Panc1 (cell line): ENCODE measurements around the gene NCOA3.

Experiments
- POLR2AphosphoS5 ChIP-seq: IDR thresholded peaks from 2 replicates; pipeline ENCODE4 v1.6.1; 2012; ENCODE audit warnings: mild to moderate bottlenecking, low read depth, low read length, moderate library complexity
- SIN3A ChIP-seq: IDR thresholded peaks from 2 replicates; pipeline ENCODE4 v1.6.1; 2012; ENCODE audit warnings: low read depth, mild to moderate bottlenecking, low read length, moderate library complexity, borderline replicate concordance; ENCODE audit not compliant: insufficient read depth
- TCF7L2 ChIP-seq: IDR thresholded peaks from 2 replicates; pipeline ENCODE4 v1.6.1; 2011; ENCODE audit warnings: mild to moderate bottlenecking, low read depth, low read length, inconsistent platforms
- TF ChIP-seq, protein P1 (sequence below): fragments of 450-650 bp; IDR thresholded peaks from 2 replicates; pipeline ENCODE4 v1.5.1; 2017; ENCODE audit warnings: mild to moderate bottlenecking
- TF ChIP-seq, protein P2 (sequence below), 2 experiments: IDR thresholded peaks; 2 replicates each; pipeline ENCODE4 v1.6.1; 2011 to 2012; ENCODE audit warnings: low read depth in 2 of 2, control low read depth in 1 of 2, low read length in 1 of 2, mild to moderate bottlenecking in 1 of 2, moderate library complexity in 1 of 2; ENCODE audit not compliant: insufficient read depth in 1 of 2

DNA sequence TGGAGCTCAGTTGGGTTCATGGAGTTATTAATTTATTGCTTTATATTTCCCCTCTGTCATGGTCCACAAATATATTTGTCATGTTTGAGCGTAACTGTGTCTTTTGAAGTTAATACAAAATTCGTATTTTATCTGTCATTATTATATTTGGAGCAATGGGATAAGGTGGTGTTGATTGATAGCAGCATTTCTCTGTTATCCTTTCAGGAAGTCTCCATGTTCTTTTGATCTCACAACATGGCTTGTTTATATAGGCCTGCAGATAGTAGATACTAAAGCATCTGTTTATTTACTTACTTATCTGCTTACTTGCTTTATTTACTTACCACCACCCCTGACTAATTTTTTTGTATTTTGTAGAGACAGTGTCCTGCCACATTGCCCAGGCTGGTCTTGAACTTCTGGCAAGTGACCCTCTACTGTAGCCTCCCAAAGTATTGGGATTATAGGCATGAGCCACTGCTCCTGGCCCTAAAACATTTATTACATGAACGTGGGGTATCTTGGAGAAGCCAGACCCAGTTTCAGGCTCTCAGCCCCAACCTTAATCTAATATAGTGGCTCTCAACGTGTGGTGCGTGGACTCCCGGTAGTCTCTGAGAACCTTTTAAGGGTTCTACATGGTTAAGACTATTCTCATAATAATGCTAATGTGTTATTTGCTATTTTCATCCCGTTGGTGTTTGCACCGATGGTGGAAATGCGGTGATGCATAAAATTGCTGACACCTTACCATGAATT is 104.2 kb downstream of the NCOA3 start:
- TF ChIP-seq, protein P1, sequence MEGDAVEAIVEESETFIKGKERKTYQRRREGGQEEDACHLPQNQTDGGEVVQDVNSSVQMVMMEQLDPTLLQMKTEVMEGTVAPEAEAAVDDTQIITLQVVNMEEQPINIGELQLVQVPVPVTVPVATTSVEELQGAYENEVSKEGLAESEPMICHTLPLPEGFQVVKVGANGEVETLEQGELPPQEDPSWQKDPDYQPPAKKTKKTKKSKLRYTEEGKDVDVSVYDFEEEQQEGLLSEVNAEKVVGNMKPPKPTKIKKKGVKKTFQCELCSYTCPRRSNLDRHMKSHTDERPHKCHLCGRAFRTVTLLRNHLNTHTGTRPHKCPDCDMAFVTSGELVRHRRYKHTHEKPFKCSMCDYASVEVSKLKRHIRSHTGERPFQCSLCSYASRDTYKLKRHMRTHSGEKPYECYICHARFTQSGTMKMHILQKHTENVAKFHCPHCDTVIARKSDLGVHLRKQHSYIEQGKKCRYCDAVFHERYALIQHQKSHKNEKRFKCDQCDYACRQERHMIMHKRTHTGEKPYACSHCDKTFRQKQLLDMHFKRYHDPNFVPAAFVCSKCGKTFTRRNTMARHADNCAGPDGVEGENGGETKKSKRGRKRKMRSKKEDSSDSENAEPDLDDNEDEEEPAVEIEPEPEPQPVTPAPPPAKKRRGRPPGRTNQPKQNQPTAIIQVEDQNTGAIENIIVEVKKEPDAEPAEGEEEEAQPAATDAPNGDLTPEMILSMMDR: no peak
- no peak for TF ChIP-seq POLR2AphosphoS5
- TF ChIP-seq, protein P2, sequence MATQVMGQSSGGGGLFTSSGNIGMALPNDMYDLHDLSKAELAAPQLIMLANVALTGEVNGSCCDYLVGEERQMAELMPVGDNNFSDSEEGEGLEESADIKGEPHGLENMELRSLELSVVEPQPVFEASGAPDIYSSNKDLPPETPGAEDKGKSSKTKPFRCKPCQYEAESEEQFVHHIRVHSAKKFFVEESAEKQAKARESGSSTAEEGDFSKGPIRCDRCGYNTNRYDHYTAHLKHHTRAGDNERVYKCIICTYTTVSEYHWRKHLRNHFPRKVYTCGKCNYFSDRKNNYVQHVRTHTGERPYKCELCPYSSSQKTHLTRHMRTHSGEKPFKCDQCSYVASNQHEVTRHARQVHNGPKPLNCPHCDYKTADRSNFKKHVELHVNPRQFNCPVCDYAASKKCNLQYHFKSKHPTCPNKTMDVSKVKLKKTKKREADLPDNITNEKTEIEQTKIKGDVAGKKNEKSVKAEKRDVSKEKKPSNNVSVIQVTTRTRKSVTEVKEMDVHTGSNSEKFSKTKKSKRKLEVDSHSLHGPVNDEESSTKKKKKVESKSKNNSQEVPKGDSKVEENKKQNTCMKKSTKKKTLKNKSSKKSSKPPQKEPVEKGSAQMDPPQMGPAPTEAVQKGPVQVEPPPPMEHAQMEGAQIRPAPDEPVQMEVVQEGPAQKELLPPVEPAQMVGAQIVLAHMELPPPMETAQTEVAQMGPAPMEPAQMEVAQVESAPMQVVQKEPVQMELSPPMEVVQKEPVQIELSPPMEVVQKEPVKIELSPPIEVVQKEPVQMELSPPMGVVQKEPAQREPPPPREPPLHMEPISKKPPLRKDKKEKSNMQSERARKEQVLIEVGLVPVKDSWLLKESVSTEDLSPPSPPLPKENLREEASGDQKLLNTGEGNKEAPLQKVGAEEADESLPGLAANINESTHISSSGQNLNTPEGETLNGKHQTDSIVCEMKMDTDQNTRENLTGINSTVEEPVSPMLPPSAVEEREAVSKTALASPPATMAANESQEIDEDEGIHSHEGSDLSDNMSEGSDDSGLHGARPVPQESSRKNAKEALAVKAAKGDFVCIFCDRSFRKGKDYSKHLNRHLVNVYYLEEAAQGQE (IDR thresholded peaks at IDR 0.05; ENCODE audit: insufficient read depth in 1 of 2, low read depth in 2 of 2, low read length in 1 of 2): no peak
- no peak for TF ChIP-seq SIN3A
- no peak for TF ChIP-seq TCF7L2
